Peyer's patch (tissue), 4 donors: ENCODE data around the gene CCDC187.

Experiments used
- POLR2A ChIP-seq, 2 donors: fragments of 450-650 bp; IDR thresholded peaks; one replicate each; pipeline ENCODE4 v1.5.1; 2017; ENCODE audit warnings: antibody characterized with exemption in 2 of 2, mild to moderate bottlenecking in 2 of 2, moderate library complexity in 2 of 2
- TF ChIP-seq, protein P1 (sequence below), 6 experiments: fragments of 450-650 bp in 4 of 6; fragments of 200-600 bp in 2 of 6; sonication (generic) in 1 of 6; IDR thresholded peaks; one replicate each; pipeline ENCODE4 v1.5.1; 2017 to 2019; ENCODE audit warnings: antibody characterized with exemption in 6 of 6, mild to moderate bottlenecking in 3 of 6, moderate library complexity in 1 of 6

- no peak for TF ChIP-seq POLR2A (IDR thresholded peaks at IDR 0.05)
- TF ChIP-seq, protein P1, sequence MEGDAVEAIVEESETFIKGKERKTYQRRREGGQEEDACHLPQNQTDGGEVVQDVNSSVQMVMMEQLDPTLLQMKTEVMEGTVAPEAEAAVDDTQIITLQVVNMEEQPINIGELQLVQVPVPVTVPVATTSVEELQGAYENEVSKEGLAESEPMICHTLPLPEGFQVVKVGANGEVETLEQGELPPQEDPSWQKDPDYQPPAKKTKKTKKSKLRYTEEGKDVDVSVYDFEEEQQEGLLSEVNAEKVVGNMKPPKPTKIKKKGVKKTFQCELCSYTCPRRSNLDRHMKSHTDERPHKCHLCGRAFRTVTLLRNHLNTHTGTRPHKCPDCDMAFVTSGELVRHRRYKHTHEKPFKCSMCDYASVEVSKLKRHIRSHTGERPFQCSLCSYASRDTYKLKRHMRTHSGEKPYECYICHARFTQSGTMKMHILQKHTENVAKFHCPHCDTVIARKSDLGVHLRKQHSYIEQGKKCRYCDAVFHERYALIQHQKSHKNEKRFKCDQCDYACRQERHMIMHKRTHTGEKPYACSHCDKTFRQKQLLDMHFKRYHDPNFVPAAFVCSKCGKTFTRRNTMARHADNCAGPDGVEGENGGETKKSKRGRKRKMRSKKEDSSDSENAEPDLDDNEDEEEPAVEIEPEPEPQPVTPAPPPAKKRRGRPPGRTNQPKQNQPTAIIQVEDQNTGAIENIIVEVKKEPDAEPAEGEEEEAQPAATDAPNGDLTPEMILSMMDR (IDR thresholded peaks at IDR 0.05), result no peak
Observed at GRCh38 chr9:136264031-136264430, 39.9 kb downstream of the CCDC187 start.
